B cell (primary cell): ENCODE results near the gene ATP5PB.

Source experiments
- CTCF ChIP-seq: fragments of 200-600 bp; IDR thresholded peaks from one replicate; pipeline ENCODE4 v1.8.0; 2022; ENCODE audit warnings: antibody characterized with exemption, mild to moderate bottlenecking
- EZH2 ChIP-seq: IDR thresholded peaks from 2 replicates; pipeline ENCODE4 v1.6.1; 2012; ENCODE audit warnings: borderline replicate concordance, low read depth, mild to moderate bottlenecking, moderate library complexity, low read length; ENCODE audit not compliant: insufficient read depth, poor library complexity, severe bottlenecking

DNA sequence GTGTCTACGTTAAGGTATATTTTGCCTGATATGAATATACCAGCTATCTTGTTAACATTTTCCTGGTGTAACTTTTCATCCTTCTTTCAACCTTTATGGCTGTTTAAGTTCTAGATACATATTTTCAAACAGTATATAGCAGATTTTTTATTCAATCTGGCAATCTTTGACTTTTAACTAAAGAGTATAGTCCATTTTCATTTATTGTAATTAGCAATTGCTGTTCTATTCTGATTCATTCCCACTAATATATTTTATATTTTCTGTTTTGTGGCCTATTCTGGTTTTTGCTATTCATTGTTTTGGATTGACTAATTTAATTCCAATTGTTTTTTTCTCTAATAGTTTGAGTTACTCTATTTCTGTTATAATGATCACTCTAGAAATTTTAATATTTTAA lies 17.2 kb downstream of the ATP5PB start:
- no peak for TF ChIP-seq CTCF
- no peak for TF ChIP-seq EZH2
